ENCODE measurements around the gene CDC73. TPM values are rescaled to one million over a fixed set of nuclear protein-coding genes. Genes with fewer than 3 reads are reported as not detected.

Gene CDC73
- total RNA-seq, 1 experiment from 2014 or later, result 63.2 TPM

GRCh38 chr1:193192586-193192985 is 70.8 kb downstream of the CDC73 start:
- ChIA-PET CTCF (no interaction called here), RAD21 (ENCODE audit: low non-redundant PET in 1 of 2, low total read pairs in 2 of 2, uncharacterized antibody in 2 of 2, unreplicated experiment in 2 of 2) (no interaction called here), POLR2A (no interaction called here)
- Histone ChIP-seq H3K27me3 (ENCODE audit: insufficient read depth, low read length) (no peaks in the 10 kb centered on the region), H3K4me1 (ENCODE audit: control insufficient read depth in 1 of 2, insufficient read depth in 2 of 2, low read length in 2 of 2) (no peaks in the 10 kb centered on the region), H3K4me3 (replicated peaks in 1 of 2; ENCODE audit: low read depth in 1 of 2, low read length in 2 of 2) (no peak overlapping the region), H3K4me2 (ENCODE audit: low read length) (no peak overlapping the region), H3K9ac (ENCODE audit: low read length) (no peak overlapping the region), H3K36me3 (ENCODE audit: control insufficient read depth in 1 of 2, insufficient read depth in 2 of 2, low read length in 2 of 2) (no peaks in the 10 kb centered on the region), H2AFZ (ENCODE audit: low read depth, low read length, poor library complexity, severe bottlenecking) (no peak overlapping the region), H3K9me2 (ENCODE audit: insufficient read depth) (no peaks in the 10 kb centered on the region), H4K20me1 (ENCODE audit: insufficient read depth) (peaks cover 14% of the 10 kb centered on the region; the same call in 1 of the 2 replicates), H3K79me2 (ENCODE audit: insufficient read depth, low read length) (peaks cover 82% of the 10 kb centered on the region), H3K9me3 (ENCODE audit: control insufficient read depth in 1 of 2, insufficient read depth in 1 of 2, low read depth in 1 of 2, low read length in 2 of 2) (no peaks in the 10 kb centered on the region), H3K27ac (ENCODE audit: low read depth, low read length) (no peak overlapping the region)
- intact Hi-C loops (cut with micrococcal nuclease), result no loop called here
- DNase-seq (ENCODE audit: low read depth, low spot score) (no peak), ATAC-seq (no peak)
- BruUV-seq (replicated peaks), result no TSS peak
- no peak for TF ChIP-seq CEBPB (IDR thresholded peaks at IDR 0.05; ENCODE audit: low read depth)
- TF ChIP-seq SRF (IDR thresholded peaks at IDR 0.05; ENCODE audit: low read depth), result no peak
- no peak for TF ChIP-seq POLR2A (IDR thresholded peaks at IDR 0.05; ENCODE audit: borderline replicate concordance, extremely low read depth, insufficient read depth, insufficient read length)
- TF ChIP-seq ZFX (IDR thresholded peaks at IDR 0.05), result no peak
- no peak for TF ChIP-seq RAD21 (IDR thresholded peaks at IDR 0.05; ENCODE audit: low read depth)
- TF ChIP-seq MAX (IDR thresholded peaks at IDR 0.05), result no peak
- TF ChIP-seq FOSL1 (IDR thresholded peaks at IDR 0.05; ENCODE audit: low read depth), result no peak
- TF ChIP-seq ZNF274 (IDR thresholded peaks at IDR 0.05; ENCODE audit: low read depth, low read length), result no peak
- no peak for TF ChIP-seq EGR1 (IDR thresholded peaks at IDR 0.05; ENCODE audit: low read depth)
- no peak for TF ChIP-seq YY1 (IDR thresholded peaks at IDR 0.05; ENCODE audit: extremely low read depth, insufficient replicate concordance, low read depth, low read length)
- TF ChIP-seq, protein P1, sequence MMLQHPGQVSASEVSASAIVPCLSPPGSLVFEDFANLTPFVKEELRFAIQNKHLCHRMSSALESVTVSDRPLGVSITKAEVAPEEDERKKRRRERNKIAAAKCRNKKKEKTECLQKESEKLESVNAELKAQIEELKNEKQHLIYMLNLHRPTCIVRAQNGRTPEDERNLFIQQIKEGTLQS (IDR thresholded peaks at IDR 0.05), result no peak

DNA sequence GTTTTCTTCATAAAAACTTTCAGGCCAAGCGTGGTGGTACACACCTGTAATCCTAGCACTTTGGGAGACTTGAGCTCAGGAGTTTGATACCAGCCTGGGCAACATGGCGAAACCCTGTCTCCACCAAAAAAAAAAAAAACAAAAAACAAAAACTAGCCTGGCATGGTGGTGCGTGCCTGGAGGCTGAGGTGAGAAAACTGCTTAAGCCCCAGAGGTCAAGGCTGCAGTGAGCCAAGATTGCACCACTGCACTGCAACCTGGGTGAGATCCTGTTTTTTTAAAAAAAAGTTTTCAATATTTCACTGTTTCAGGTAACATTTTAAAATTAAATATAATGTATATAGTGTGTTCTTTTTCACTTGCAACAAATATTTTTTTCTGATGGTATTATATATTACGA is 78.1 kb downstream of the CDC73 start:
- H3K9me2 ChIP-seq (ENCODE audit: insufficient read depth), result no peaks in the 10 kb centered on the region
- ChIA-PET RAD21 (ENCODE audit: low non-redundant PET in 1 of 2, low total read pairs in 2 of 2, uncharacterized antibody in 2 of 2, unreplicated experiment in 2 of 2) (no interaction called here), POLR2A (no interaction called here), CTCF (no interaction called here)
- no peak overlapping the region for H3K4me3 ChIP-seq (replicated peaks in 1 of 2; ENCODE audit: low read depth in 1 of 2, low read length in 2 of 2)
- no TSS peak for BruUV-seq (replicated peaks)
- H3K79me2 ChIP-seq (ENCODE audit: insufficient read depth, low read length), result peaks cover 64% of the 10 kb centered on the region
- H2AFZ ChIP-seq (ENCODE audit: low read depth, low read length, poor library complexity, severe bottlenecking), result no peak overlapping the region
- H3K27ac ChIP-seq (ENCODE audit: low read depth, low read length), result no peak overlapping the region
- no peaks in the 10 kb centered on the region for H3K27me3 ChIP-seq (ENCODE audit: insufficient read depth, low read length)
- DNase-seq (ENCODE audit: low read depth, low spot score), result no peak
- H3K9me3 ChIP-seq (ENCODE audit: control insufficient read depth in 1 of 2, insufficient read depth in 1 of 2, low read depth in 1 of 2, low read length in 2 of 2), result no peaks in the 10 kb centered on the region
- H3K36me3 ChIP-seq (ENCODE audit: control insufficient read depth in 1 of 2, insufficient read depth in 2 of 2, low read length in 2 of 2), result no peaks in the 10 kb centered on the region
- H3K9ac ChIP-seq (ENCODE audit: low read length), result no peak overlapping the region
- no peaks in the 10 kb centered on the region for H3K4me1 ChIP-seq (ENCODE audit: control insufficient read depth in 1 of 2, insufficient read depth in 2 of 2, low read length in 2 of 2)
- intact Hi-C loops (cut with micrococcal nuclease), result no loop called here
- ATAC-seq, result no peak
- H4K20me1 ChIP-seq (ENCODE audit: insufficient read depth), result no peaks in the 10 kb centered on the region
- H3K4me2 ChIP-seq (ENCODE audit: low read length), result no peak overlapping the region
- TF ChIP-seq ZBTB33 (IDR thresholded peaks at IDR 0.05; ENCODE audit: extremely low read depth, insufficient replicate concordance, low read length), result no peak
- no peak for TF ChIP-seq ELF1 (IDR thresholded peaks at IDR 0.05; ENCODE audit: borderline replicate concordance, low read depth)
- TF ChIP-seq EZH2 (IDR thresholded peaks at IDR 0.05), result no peak
- no peak for TF ChIP-seq RAD21 (IDR thresholded peaks at IDR 0.05; ENCODE audit: low read depth)
- no peak for TF ChIP-seq YY1 (IDR thresholded peaks at IDR 0.05; ENCODE audit: extremely low read depth, insufficient replicate concordance, low read depth, low read length)
- no peak for TF ChIP-seq CEBPB (IDR thresholded peaks at IDR 0.05; ENCODE audit: low read depth)
- no peak for TF ChIP-seq MAX (IDR thresholded peaks at IDR 0.05)
- TF ChIP-seq, protein P2, sequence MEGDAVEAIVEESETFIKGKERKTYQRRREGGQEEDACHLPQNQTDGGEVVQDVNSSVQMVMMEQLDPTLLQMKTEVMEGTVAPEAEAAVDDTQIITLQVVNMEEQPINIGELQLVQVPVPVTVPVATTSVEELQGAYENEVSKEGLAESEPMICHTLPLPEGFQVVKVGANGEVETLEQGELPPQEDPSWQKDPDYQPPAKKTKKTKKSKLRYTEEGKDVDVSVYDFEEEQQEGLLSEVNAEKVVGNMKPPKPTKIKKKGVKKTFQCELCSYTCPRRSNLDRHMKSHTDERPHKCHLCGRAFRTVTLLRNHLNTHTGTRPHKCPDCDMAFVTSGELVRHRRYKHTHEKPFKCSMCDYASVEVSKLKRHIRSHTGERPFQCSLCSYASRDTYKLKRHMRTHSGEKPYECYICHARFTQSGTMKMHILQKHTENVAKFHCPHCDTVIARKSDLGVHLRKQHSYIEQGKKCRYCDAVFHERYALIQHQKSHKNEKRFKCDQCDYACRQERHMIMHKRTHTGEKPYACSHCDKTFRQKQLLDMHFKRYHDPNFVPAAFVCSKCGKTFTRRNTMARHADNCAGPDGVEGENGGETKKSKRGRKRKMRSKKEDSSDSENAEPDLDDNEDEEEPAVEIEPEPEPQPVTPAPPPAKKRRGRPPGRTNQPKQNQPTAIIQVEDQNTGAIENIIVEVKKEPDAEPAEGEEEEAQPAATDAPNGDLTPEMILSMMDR (IDR thresholded peaks at IDR 0.05 in 2 of 3, conservative IDR thresholded peaks at IDR 0.05 in 1 of 3; ENCODE audit: borderline replicate concordance in 1 of 3, insufficient read depth in 1 of 3, low read depth in 2 of 3, low read length in 2 of 3), result no peak

Data from HCT116 (cell line).